BE2C (cell line): ENCODE results near the gene KRT27.

ENCODE experiments used
- DNase-seq: peaks from one replicate; pipeline ENCODE4 v3.0.0-alpha.2; 2020
- H3K27me3 ChIP-seq: fragments of 250-450 bp; sonication (Bioruptor Pico); 2 replicates; pipeline ENCODE4 v1.5.1; 2020; ENCODE audit warnings: mild to moderate bottlenecking
- H3K36me3 ChIP-seq: fragments of 250-450 bp; sonication (Bioruptor Pico); 2 replicates; pipeline ENCODE4 v1.5.1; 2020; ENCODE audit warnings: mild to moderate bottlenecking
- H3K4me1 ChIP-seq: fragments of 250-450 bp; sonication (Bioruptor Pico); 2 replicates; pipeline ENCODE4 v1.5.1; 2020
- H3K4me3 ChIP-seq: 2 replicates; pipeline ENCODE4 v1.5.1; 2011; ENCODE audit warnings: low read depth, low read length
- H3K9me3 ChIP-seq: fragments of 250-450 bp; sonication (Bioruptor Pico); 2 replicates; pipeline ENCODE4 v1.5.1; 2020
- CTCF ChIP-seq: IDR thresholded peaks from 2 replicates; pipeline ENCODE4 v1.5.1; 2012; ENCODE audit warnings: mild to moderate bottlenecking, low read depth, low read length

The KRT27 gene

GRCh38 chr17:40734018-40734417 lies 48.3 kb downstream of the KRT27 start:
- Histone ChIP-seq H3K4me3 (no peak overlapping the region), H3K4me1 (no peaks in the 10 kb centered on the region), H3K9me3 (no peaks in the 10 kb centered on the region), H3K36me3 (no peaks in the 10 kb centered on the region), H3K27me3 (peaks cover 54% of the 10 kb centered on the region)
- no peak for DNase-seq
- no peak for TF ChIP-seq CTCF

DNA sequence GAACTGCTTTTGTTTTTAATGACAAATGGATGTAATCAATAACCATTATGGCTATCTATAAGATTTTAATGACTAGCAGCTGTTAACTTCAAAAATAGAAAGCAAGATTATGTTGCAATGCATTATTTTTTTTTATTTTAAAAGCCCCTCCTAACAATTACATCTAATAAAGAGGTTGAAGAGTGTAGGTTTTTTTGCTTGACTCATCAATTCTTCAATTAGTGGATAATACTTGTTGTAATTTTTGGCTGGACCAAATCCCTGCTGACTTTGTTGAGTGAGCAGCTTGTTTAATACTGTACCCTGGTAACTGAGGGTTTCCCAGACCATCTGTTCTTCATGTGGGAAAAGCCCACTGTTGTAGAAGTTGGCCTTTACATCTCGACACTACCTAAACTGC lies 51.4 kb downstream of the KRT27 start:
- Histone ChIP-seq H3K4me3 (no peak overlapping the region), H3K27me3 (peaks cover 56% of the 10 kb centered on the region), H3K36me3 (no peaks in the 10 kb centered on the region), H3K9me3 (no peaks in the 10 kb centered on the region), H3K4me1 (no peaks in the 10 kb centered on the region)
- DNase-seq: no peak
- no peak for TF ChIP-seq CTCF

DNA sequence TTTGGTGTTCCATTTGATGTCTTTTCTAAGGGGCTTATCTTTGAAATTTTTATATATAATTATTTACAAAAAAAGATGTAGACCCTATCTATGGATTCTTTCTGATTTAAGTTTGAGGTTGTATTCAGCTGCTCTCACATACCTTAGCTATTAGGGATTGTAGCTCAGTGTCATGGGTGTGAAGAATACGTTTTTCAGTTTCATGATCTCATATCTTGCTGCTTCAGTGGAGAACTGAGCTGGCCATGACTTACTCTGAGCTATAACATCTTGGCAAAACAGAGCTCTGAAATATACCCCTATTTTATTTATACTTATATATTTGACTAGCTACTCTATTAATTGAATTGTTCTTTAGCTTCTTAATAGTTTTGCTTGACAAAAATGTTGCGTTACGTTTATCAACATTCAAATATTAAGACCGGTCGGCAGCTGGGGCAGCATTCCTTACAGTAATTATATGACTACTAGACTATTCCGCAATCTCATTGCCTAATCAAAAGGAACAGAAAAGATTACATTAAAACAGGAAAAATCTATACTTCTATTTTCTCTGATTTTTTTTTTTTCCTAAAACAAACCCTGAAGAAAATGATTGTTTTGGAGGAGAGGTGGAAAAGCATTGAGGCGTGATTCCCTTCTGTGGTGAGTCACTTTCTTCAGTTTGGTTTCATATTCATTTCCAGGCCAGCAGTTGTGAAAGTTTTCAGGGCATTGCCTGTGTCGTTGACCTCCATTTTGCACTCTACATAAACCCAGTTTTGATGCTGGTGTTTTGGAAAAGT lies 54.7 kb downstream of the KRT27 start:
- peaks cover 69% of the 10 kb centered on the region for H3K27me3 ChIP-seq
- H3K4me1 ChIP-seq: no peaks in the 10 kb centered on the region

GRCh38 chr17:40726919-40727318 lies 55.4 kb downstream of the KRT27 start:
- no peaks in the 10 kb centered on the region for H3K36me3 ChIP-seq
- H3K4me1 ChIP-seq: no peaks in the 10 kb centered on the region
- H3K9me3 ChIP-seq: no peaks in the 10 kb centered on the region
- H3K4me3 ChIP-seq: no peak overlapping the region
- peaks cover 68% of the 10 kb centered on the region for H3K27me3 ChIP-seq
- DNase-seq: no peak
- TF ChIP-seq CTCF: no peak; the same call in 1 of the 2 replicates

More for the DNA sequence above, 54.7 kb downstream of the KRT27 start:
- Histone ChIP-seq H3K36me3 (no peaks in the 10 kb centered on the region), H3K4me3 (no peak overlapping the region), H3K9me3 (no peaks in the 10 kb centered on the region)
- no peak for DNase-seq
- TF ChIP-seq CTCF: no peak
